ENCODE results near the gene FMN1. TPM values are rescaled to one million over a fixed set of nuclear protein-coding genes. Genes with fewer than 3 reads are reported as not detected.

Gene FMN1
- total and polyA plus RNA-seq, 2 of the 13 experiments (the other 11 are each of a cell fraction or from before 2014, with no cell fraction given), result 0.20 to 0.60 TPM

GRCh38 chr15:33160581-33161165 lies 33.8 kb downstream of the FMN1 start:
- DNase-seq (ENCODE audit: low spot score), result no peak
- BruUV-seq (replicated peaks), result no TSS peak
- no peaks in the 10 kb centered on the region for H4K20me1 ChIP-seq (ENCODE audit: insufficient read depth, low read length)
- WGBS (ENCODE audit: low lambda C conversion rate), result 57% methylated on average over 5 of the region's 5 CpGs
- H2AFZ ChIP-seq (ENCODE audit: low read length), result no peak overlapping the region
- no peaks in the 10 kb centered on the region for H3K27me3 ChIP-seq (ENCODE audit: control insufficient read depth in 1 of 2, insufficient read depth in 2 of 2, low read length in 2 of 2)
- H3K4me3 ChIP-seq (replicated peaks in 1 of 3; ENCODE audit: insufficient read depth in 1 of 3, low read depth in 2 of 3, low read length in 3 of 3), result no peak overlapping the region
- no peak for TF ChIP-seq ZNF580 (CRISPR knock-in tag; IDR thresholded peaks at IDR 0.05; ENCODE audit: borderline replicate concordance, low read depth)
- no peak for TF ChIP-seq ZFP36 (IDR thresholded peaks at IDR 0.05; ENCODE audit: borderline replicate concordance, low read depth, low read length, partially characterized antibody)
- TF ChIP-seq ARNTL (CRISPR knock-in tag; IDR thresholded peaks at IDR 0.05), result no peak
- no peak for TF ChIP-seq NCOR1 (IDR thresholded peaks at IDR 0.05; ENCODE audit: borderline replicate concordance, low read length)
- no peak for TF ChIP-seq NKX3-1 (CRISPR knock-in tag; IDR thresholded peaks at IDR 0.05)
- TF ChIP-seq MXD3 (CRISPR knock-in tag; IDR thresholded peaks at IDR 0.05), result no peak
- TF ChIP-seq ZNF605 (CRISPR knock-in tag; IDR thresholded peaks at IDR 0.05), result no peak
- TF ChIP-seq ZBTB43 (CRISPR knock-in tag; conservative IDR thresholded peaks at IDR 0.05), result no peak
- no peak for TF ChIP-seq HCFC1 (IDR thresholded peaks at IDR 0.05; ENCODE audit: low read depth, low read length)
- TF ChIP-seq SOX6 (IDR thresholded peaks at IDR 0.05), result no peak
- TF ChIP-seq SOX6 (CRISPR knock-in tag; IDR thresholded peaks at IDR 0.05), result no peak
- TF ChIP-seq CREM (IDR thresholded peaks at IDR 0.05), result no peak
- TF ChIP-seq CREM (CRISPR knock-in tag; IDR thresholded peaks at IDR 0.05), result no peak
- TF ChIP-seq, protein P1, sequence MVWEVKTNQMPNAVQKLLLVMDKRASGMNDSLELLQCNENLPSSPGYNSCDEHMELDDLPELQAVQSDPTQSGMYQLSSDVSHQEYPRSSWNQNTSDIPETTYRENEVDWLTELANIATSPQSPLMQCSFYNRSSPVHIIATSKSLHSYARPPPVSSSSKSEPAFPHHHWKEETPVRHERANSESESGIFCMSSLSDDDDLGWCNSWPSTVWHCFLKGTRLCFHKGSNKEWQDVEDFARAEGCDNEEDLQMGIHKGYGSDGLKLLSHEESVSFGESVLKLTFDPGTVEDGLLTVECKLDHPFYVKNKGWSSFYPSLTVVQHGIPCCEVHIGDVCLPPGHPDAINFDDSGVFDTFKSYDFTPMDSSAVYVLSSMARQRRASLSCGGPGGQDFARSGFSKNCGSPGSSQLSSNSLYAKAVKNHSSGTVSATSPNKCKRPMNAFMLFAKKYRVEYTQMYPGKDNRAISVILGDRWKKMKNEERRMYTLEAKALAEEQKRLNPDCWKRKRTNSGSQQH (CRISPR knock-in tag; IDR thresholded peaks at IDR 0.05; ENCODE audit: low read depth), result no peak
- TF ChIP-seq ZNF644 (CRISPR knock-in tag; IDR thresholded peaks at IDR 0.05; ENCODE audit: low read depth), result no peak
- TF ChIP-seq, protein P2, sequence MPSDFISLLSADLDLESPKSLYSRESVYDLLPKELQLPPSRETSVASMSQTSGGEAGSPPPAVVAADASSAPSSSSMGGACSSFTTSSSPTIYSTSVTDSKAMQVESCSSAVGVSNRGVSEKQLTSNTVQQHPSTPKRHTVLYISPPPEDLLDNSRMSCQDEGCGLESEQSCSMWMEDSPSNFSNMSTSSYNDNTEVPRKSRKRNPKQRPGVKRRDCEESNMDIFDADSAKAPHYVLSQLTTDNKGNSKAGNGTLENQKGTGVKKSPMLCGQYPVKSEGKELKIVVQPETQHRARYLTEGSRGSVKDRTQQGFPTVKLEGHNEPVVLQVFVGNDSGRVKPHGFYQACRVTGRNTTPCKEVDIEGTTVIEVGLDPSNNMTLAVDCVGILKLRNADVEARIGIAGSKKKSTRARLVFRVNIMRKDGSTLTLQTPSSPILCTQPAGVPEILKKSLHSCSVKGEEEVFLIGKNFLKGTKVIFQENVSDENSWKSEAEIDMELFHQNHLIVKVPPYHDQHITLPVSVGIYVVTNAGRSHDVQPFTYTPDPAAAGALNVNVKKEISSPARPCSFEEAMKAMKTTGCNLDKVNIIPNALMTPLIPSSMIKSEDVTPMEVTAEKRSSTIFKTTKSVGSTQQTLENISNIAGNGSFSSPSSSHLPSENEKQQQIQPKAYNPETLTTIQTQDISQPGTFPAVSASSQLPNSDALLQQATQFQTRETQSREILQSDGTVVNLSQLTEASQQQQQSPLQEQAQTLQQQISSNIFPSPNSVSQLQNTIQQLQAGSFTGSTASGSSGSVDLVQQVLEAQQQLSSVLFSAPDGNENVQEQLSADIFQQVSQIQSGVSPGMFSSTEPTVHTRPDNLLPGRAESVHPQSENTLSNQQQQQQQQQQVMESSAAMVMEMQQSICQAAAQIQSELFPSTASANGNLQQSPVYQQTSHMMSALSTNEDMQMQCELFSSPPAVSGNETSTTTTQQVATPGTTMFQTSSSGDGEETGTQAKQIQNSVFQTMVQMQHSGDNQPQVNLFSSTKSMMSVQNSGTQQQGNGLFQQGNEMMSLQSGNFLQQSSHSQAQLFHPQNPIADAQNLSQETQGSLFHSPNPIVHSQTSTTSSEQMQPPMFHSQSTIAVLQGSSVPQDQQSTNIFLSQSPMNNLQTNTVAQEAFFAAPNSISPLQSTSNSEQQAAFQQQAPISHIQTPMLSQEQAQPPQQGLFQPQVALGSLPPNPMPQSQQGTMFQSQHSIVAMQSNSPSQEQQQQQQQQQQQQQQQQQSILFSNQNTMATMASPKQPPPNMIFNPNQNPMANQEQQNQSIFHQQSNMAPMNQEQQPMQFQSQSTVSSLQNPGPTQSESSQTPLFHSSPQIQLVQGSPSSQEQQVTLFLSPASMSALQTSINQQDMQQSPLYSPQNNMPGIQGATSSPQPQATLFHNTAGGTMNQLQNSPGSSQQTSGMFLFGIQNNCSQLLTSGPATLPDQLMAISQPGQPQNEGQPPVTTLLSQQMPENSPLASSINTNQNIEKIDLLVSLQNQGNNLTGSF (CRISPR knock-in tag; IDR thresholded peaks at IDR 0.05), result no peak
- no peak for TF ChIP-seq GTF2F1 (IDR thresholded peaks at IDR 0.05; ENCODE audit: low read length)
- TF ChIP-seq ELF1 (CRISPR knock-in tag; IDR thresholded peaks at IDR 0.05), result no peak
- TF ChIP-seq ZNF350 (CRISPR knock-in tag; IDR thresholded peaks at IDR 0.05; ENCODE audit: borderline replicate concordance, low read depth), result no peak
- no peaks in the 10 kb centered on the region for H3K9me3 ChIP-seq (ENCODE audit: low read length)
- intact Hi-C loops (cut with micrococcal nuclease; ENCODE audit: unreplicated experiment) (no loop called here), in situ Hi-C loops (cut with HindIII; ENCODE audit: extremely low pct_ligation_motif_present, low pct_unique_long_range_greater_than_20kb) (no loop called here)
- H3K27ac ChIP-seq (ENCODE audit: extremely low read length, insufficient read depth, low read length), result no peak overlapping the region
- H3K79me2 ChIP-seq (ENCODE audit: insufficient read depth, low read length), result no peaks in the 10 kb centered on the region
- H3K9ac ChIP-seq (ENCODE audit: insufficient read depth, low read depth, low read length), result no peak overlapping the region
- H3K4me2 ChIP-seq (ENCODE audit: low read depth, low read length), result no peak overlapping the region
- no peaks in the 10 kb centered on the region for H3K36me3 ChIP-seq (replicated peaks in 1 of 2; ENCODE audit: control insufficient read depth in 1 of 2, insufficient read depth in 2 of 2, low read length in 2 of 2)
- ChIA-PET POLR2A (no interaction called here), CTCF (ENCODE audit: low intra/inter-chr PET ratio, low total read pairs) (no interaction called here)
- no peak for ATAC-seq
- no peaks in the 10 kb centered on the region for H3K4me1 ChIP-seq (ENCODE audit: insufficient read depth, low read length)
- no peak for FAIRE-seq

Data from HepG2 (cell line).